BJ (cell line): ENCODE data around the gene DNAI2. TPM values are rescaled to one million over a fixed set of nuclear protein-coding genes. Genes with fewer than 3 reads are reported as not detected.
"Not testable (repeated sequence)": the region's sequence is repeated elsewhere in the genome, so short reads cannot be mapped to it uniquely, and the experiment has no call there.

Experiments used
- CTCF ChIA-PET: fragments of 350-600 bp; formaldehyde crosslinking; extraction: SDS; loops from one replicate; lab custom pipeline; 2021; ENCODE audit warnings: antibody characterized with exemption, inconsistent platforms; lab: Yijun Ruan, JAX
- POLR2A ChIA-PET: fragments of 300-600 bp; sonication (Branson Sonifier 250); formaldehyde crosslinking; extraction: SDS; loops from one replicate; lab custom pipeline; 2021; ENCODE audit warnings: antibody characterized with exemption; lab: Charles Lee
- DNase-seq: peaks from one replicate; pipeline ENCODE4 v3.0.0-alpha.2; 2011; ENCODE audit warnings: low read depth
- H3K27me3 ChIP-seq: 2 replicates; pipeline ENCODE4 v1.6.0; 2011; ENCODE audit warnings: low read length; ENCODE audit not compliant: control insufficient read depth, insufficient read depth
- H3K36me3 ChIP-seq: 2 replicates; pipeline ENCODE4 v1.5.1; 2011; ENCODE audit warnings: low read length; ENCODE audit not compliant: control insufficient read depth, insufficient read depth
- H3K4me3 ChIP-seq: 2 replicates; pipeline ENCODE4 v1.5.1; 2011; ENCODE audit warnings: low read depth, mild to moderate bottlenecking, control low read depth, low read length
- polyA plus RNA-seq: library from polyadenylated mRNA; depleted of rRNA; stranded (reverse); fragments of >200 nt; gene quantifications from 2 replicates; pipeline ENCODE4 v1.2.3, GENCODE V29; 2011
- TF ChIP-seq, protein P1 (sequence below): IDR thresholded peaks from 2 replicates; pipeline ENCODE4 v1.5.1; 2011; ENCODE audit warnings: low read depth, mild to moderate bottlenecking, control low read depth, inconsistent platforms, low read length, moderate library complexity; ENCODE audit not compliant: insufficient read depth

The DNAI2 gene
- polyA plus RNA-seq, 1 experiment = not detected

DNA sequence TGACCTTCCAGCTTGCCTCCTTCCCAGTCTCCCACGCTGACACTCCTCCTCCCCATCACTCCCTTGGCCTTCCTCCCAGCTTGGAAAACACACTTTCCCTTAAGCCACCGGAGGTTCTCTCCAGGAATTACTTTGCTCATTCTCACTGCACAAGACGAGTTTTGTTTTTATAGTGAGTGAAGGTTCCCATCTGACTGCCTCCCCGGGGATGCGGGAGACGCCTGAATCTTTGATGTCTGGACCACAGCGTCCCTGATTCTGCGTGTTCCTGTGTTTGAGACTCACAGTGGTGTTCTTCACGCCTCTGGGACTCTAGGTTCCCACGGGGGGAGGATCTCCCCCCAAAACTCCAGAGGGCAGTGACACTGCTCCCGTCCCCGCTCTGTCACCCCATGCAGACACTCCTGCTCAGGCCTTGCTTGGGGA is 2.0 kb downstream of the DNAI2 start:
- ChIA-PET CTCF (no interaction called here), POLR2A (no interaction called here)
- TF ChIP-seq, protein P1, sequence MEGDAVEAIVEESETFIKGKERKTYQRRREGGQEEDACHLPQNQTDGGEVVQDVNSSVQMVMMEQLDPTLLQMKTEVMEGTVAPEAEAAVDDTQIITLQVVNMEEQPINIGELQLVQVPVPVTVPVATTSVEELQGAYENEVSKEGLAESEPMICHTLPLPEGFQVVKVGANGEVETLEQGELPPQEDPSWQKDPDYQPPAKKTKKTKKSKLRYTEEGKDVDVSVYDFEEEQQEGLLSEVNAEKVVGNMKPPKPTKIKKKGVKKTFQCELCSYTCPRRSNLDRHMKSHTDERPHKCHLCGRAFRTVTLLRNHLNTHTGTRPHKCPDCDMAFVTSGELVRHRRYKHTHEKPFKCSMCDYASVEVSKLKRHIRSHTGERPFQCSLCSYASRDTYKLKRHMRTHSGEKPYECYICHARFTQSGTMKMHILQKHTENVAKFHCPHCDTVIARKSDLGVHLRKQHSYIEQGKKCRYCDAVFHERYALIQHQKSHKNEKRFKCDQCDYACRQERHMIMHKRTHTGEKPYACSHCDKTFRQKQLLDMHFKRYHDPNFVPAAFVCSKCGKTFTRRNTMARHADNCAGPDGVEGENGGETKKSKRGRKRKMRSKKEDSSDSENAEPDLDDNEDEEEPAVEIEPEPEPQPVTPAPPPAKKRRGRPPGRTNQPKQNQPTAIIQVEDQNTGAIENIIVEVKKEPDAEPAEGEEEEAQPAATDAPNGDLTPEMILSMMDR = no peak
- Histone ChIP-seq H3K27me3 (no peaks in the 10 kb centered on the region), H3K36me3 (no peaks in the 10 kb centered on the region), H3K4me3 (no peak overlapping the region)
- no peak for DNase-seq

DNA sequence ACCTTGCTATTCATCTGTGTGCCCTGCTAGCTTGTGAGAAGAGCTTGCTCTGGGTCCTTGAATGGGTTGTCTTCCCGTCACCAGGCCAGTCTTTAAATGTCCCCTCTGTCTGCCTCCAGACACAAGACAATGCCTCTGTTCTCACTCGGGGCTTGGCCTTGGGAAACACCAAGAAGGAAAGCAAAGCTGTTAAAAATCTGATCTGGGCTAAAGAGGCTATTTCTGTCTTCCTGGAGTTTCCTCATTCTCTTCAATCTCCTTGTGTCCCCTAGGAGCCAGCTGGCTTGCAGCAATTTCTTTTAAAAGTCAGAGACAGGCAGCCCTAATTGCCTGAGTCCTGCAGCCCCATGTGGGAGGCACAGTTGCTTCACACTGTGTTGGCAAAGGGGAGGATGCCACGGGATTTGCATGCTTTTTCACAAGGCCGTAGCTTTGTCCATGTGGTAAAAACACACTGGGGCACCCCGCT is 2.5 kb downstream of the DNAI2 start:
- CTCF ChIA-PET = no interaction called here
- no peak for DNase-seq
- Histone ChIP-seq H3K4me3 (no peak overlapping the region), H3K27me3 (no peaks in the 10 kb centered on the region), H3K36me3 (no peaks in the 10 kb centered on the region)
- POLR2A ChIA-PET = no interaction called here
- TF ChIP-seq, protein P1 = no peak

DNA sequence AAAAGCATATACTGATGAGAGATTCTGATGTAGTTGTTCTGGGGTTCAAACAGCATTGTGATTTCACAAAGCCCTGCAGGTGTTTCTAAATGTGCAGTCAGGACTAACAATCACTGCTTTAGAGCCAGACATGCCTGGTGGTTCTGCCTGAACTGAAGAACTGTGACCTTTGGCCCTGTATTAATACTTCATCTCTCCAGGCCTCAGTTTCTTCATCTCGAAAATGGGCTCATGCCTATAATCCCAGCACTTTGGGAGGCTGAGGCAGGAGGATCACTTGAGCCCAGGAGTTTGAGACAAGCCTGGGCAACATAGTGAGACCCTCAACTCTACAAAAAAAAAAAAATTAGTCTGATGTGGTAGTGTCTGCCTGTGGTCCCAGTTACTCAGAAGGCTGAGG is 3.9 kb downstream of the DNAI2 start:
- DNase-seq = no peak
- ChIA-PET POLR2A (no interaction called here), CTCF (no interaction called here)
- H3K27me3 ChIP-seq = no peaks in the 10 kb centered on the region
- TF ChIP-seq, protein P1 = no peak
- no peaks in the 10 kb centered on the region for H3K36me3 ChIP-seq
- no peak overlapping the region for H3K4me3 ChIP-seq

DNA sequence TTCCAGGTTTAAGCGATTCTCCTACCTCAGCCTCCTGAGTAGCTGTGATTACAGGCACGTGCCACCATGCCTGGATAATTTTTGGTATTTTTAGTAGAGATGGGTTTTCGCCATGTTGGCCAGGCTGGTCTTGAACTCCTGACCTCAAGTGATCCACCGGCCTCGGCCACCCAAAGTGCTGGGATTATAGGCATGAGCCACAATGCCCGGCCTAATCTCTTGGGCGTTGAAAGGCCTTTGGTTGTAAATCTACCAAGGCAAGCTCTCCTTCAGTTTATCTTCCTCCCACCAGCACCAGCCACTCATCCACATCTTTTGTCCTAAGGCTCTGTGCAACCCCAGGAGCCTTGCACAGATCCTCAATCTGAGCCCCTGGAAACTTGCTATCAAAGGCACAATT is 5.6 kb downstream of the DNAI2 start:
- CTCF ChIA-PET = interaction anchor here (0.6 kb wide), 1 partner anchor 1103 kb away, joined by 4 read pairs; no protein-coding TSS in a partner anchor
- H3K27me3 ChIP-seq, POLR2A ChIA-PET: not testable (repeated sequence)

DNA sequence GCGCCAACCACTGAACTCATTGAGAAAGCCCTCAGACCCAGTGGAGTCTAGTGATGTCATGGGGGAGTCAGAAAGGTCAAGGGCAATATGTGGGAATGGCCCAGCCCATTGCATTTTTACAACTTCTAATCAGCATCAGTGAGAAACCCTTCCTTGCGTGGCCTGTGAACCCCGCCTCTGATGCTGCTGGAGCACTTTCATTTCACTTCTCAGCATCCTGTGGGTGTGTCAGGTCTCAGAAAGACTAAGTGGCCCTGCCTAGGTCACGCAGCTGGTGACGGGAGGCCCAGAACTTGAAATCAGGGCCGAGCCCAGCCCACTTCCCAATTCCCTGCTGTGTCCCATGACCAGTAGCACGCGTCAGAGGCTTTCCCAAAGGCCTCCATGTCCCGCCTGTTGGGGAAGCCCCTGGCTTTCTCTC is 6.1 kb downstream of the DNAI2 start:
- TF ChIP-seq, protein P1 = no peak
- Histone ChIP-seq H3K4me3 (no peak overlapping the region), H3K27me3 (no peaks in the 10 kb centered on the region), H3K36me3 (no peaks in the 10 kb centered on the region)
- ChIA-PET POLR2A (no interaction called here), CTCF (no interaction called here)
- no peak for DNase-seq

More for the DNA sequence above, 5.6 kb downstream of the DNAI2 start:
- DNase-seq, H3K4me3 ChIP-seq, H3K36me3 ChIP-seq: not testable (repeated sequence)

DNA sequence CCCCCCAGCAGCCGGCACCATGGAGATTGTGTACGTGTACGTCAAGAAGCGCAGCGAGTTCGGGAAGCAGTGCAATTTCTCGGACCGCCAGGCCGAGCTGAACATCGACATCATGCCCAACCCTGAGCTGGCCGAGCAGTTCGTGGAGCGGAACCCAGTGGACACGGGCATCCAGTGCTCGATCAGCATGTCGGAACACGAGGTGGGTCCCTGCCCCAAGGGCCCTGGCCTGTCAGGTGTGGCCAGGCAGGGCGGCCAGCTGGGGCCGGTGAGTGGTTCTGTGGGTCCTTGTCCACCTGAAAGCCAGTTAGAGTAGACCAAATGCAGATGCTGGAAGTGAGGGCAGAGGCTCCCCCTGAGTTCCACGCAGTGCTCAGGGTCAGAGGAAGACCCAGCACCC is 7.8 kb downstream of the DNAI2 start:
- DNase-seq = no peak
- ChIA-PET POLR2A (no interaction called here), CTCF (no interaction called here)
- H3K4me3 ChIP-seq = no peak overlapping the region
- H3K27me3 ChIP-seq = no peaks in the 10 kb centered on the region
- TF ChIP-seq, protein P1 = no peak
- no peaks in the 10 kb centered on the region for H3K36me3 ChIP-seq

DNA sequence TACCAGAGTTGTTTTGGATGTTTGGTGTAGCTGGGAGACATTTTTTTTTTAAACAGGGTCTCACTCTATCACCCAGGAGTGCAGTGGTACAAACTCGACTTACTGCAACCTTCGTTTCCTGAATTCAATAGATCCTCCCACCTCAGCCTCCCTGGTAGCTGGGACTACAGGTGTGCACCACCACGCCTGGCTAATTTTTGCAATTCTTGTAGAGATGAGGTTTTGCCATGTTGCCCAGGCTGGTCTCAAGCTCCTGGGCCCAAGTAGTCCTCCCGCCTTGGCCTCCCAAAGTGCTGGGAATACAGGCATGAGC is 8.2 kb downstream of the DNAI2 start:
- CTCF ChIA-PET = not testable (repeated sequence)

More for the DNA sequence above, 8.2 kb downstream of the DNAI2 start:
- H3K36me3 ChIP-seq, DNase-seq, H3K4me3 ChIP-seq, H3K27me3 ChIP-seq, POLR2A ChIA-PET: not testable (repeated sequence)
